ENCODE data around the gene DTL.
A peak's percentile ranks its signal among the peaks of the same experiment; 100 is the strongest.
"Not testable (repeated sequence)": the region's sequence is repeated elsewhere in the genome, so short reads cannot be mapped to it uniquely, and the experiment has no call there.

Gene DTL, protein sequence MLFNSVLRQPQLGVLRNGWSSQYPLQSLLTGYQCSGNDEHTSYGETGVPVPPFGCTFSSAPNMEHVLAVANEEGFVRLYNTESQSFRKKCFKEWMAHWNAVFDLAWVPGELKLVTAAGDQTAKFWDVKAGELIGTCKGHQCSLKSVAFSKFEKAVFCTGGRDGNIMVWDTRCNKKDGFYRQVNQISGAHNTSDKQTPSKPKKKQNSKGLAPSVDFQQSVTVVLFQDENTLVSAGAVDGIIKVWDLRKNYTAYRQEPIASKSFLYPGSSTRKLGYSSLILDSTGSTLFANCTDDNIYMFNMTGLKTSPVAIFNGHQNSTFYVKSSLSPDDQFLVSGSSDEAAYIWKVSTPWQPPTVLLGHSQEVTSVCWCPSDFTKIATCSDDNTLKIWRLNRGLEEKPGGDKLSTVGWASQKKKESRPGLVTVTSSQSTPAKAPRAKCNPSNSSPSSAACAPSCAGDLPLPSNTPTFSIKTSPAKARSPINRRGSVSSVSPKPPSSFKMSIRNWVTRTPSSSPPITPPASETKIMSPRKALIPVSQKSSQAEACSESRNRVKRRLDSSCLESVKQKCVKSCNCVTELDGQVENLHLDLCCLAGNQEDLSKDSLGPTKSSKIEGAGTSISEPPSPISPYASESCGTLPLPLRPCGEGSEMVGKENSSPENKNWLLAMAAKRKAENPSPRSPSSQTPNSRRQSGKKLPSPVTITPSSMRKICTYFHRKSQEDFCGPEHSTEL

GRCh38 chr1:212035123-212035834 is at the start of gene DTL, which contains the start of gene INTS7:
TSS of gene DTL (plus strand) at chr1:212035748. CDS start at chr1:212035891, 143 bp downstream.
TSS of gene INTS7 (minus strand) at chr1:212035557. CDS start at chr1:212035437, 120 bp downstream.
- peaks cover 11% of the 10 kb centered on the region for H3K36me3 Mint-ChIP-seq
- H3K27ac Mint-ChIP-seq, result peak within 1 kb of the TSS; percentile 88
- H3K4me1 Mint-ChIP-seq, result peaks cover 49% of the 10 kb centered on the region
- no peaks in the 10 kb centered on the region for H3K9me3 Mint-ChIP-seq
- H3K4me3 Mint-ChIP-seq, result peak within 1 kb of the TSS; percentile 96
- no peaks in the 10 kb centered on the region for H3K27me3 Mint-ChIP-seq
- peak; percentile 95 for ATAC-seq

DNA sequence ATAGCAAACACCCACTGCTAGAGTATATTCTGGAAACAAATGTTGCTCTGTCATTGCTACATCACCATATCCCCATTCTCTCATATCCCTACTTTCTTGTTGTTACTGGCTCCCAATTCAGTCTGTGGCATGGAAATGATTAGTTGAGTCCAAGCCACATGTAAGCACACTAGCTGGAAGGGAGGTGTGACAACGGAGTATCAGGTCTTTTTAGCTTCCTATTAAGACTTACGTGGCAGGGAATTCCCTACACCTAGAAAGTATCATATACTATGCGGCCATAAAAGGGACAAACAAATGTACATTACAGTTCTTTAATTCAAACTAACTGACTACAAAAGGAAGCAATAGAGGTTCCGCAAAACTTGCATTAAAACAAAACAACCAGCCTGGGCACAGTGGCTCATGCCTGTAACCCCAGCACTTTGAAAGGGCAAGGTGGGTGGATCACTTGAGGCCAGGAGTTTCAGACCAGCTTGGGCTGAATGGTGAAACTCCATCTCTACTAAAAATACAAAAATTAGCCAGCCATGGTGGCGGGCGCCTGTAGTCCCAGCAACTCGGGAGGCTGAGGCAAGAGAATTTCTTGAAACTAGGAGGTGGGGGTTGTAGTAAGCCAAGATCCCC is 48.8 kb upstream of the DTL start:
- Mint-ChIP-seq H3K36me3 (peaks cover 37% of the 10 kb centered on the region), H3K4me1 (peaks cover 7% of the 10 kb centered on the region), H3K9me3 (no peaks in the 10 kb centered on the region), H3K27ac (peak overlapping the region; percentile 53), H3K27me3 (no peaks in the 10 kb centered on the region), H3K4me3 (no peak overlapping the region)
- ATAC-seq, result peak; percentile 43

- Mint-ChIP-seq H3K27me3 (no peaks in the 10 kb centered on the region), H3K36me3 (peaks cover 29% of the 10 kb centered on the region), H3K9me3 (no peaks in the 10 kb centered on the region), H3K4me3 (no peak overlapping the region), H3K27ac (no peak overlapping the region), H3K4me1 (peaks cover 2% of the 10 kb centered on the region)
- ATAC-seq, result no peak
Observed at GRCh38 chr1:211991695-211992094, 43.9 kb upstream of the DTL start.

GRCh38 chr1:211997426-211997825 is 38.1 kb upstream of the DTL start:
- not testable (repeated sequence) for ATAC-seq, H3K9me3 Mint-ChIP-seq, H3K4me1 Mint-ChIP-seq, H3K27me3 Mint-ChIP-seq, H3K4me3 Mint-ChIP-seq
- H3K27ac Mint-ChIP-seq, result peak overlapping the region; percentile 14
- peaks cover 57% of the 10 kb centered on the region for H3K36me3 Mint-ChIP-seq

DNA sequence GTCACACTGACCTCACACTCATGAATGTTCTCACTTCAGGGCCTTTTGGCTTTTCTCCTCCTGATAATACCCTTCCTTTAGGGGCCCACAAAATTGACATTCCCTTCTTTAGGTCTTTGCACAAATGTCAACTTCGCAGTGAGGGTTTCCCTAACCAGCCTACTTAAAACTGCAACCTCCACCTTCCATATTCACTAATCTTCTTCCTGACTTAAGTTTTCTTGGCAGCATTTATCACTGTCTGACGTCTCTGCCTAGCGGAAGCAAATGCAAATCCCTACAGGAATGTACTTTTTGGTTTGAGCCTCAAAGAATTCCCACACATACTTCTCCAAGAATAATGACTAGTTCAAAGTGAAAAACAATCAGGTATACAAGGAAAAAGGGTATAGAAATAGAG is 33.0 kb upstream of the DTL start:
- Mint-ChIP-seq H3K4me1 (peaks cover 5% of the 10 kb centered on the region), H3K36me3 (peaks cover 61% of the 10 kb centered on the region), H3K9me3 (no peaks in the 10 kb centered on the region), H3K27me3 (no peaks in the 10 kb centered on the region), H3K4me3 (no peak overlapping the region), H3K27ac (no peak overlapping the region)
- ATAC-seq, result no peak

GRCh38 chr1:212004895-212005608 is 30.5 kb upstream of the DTL start:
- Mint-ChIP-seq H3K27ac (no peak overlapping the region), H3K36me3 (peaks cover 60% of the 10 kb centered on the region), H3K27me3 (no peaks in the 10 kb centered on the region), H3K4me1 (no peaks in the 10 kb centered on the region), H3K9me3 (no peaks in the 10 kb centered on the region), H3K4me3 (no peak overlapping the region)
- ATAC-seq, result no peak

DNA sequence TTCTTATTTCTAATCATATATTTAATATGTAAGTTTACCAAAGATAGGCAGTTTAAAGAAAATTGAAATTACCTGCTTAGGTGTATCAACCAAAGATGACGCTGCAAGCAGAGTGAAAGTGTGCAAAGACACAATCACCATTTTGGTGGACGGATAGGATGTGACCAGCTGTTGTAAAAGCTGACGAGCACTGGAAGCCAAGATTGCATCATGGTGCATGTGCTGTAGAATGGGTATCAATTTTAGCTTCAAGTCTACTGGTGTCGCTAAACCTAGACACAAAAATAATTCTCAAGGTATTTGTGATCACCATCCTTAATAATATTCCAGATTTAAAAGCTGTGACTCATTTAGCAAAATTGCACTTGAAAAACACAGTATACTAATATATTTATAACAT is 28.4 kb upstream of the DTL start:
- H3K27ac Mint-ChIP-seq, result no peak overlapping the region
- H3K36me3 Mint-ChIP-seq, result peaks cover 41% of the 10 kb centered on the region
- no peaks in the 10 kb centered on the region for H3K27me3 Mint-ChIP-seq
- H3K9me3 Mint-ChIP-seq, result no peaks in the 10 kb centered on the region
- no peaks in the 10 kb centered on the region for H3K4me1 Mint-ChIP-seq
- ATAC-seq, result no peak
- H3K4me3 Mint-ChIP-seq, result no peak overlapping the region

- Mint-ChIP-seq H3K27ac (no peak overlapping the region), H3K36me3 (peaks cover 33% of the 10 kb centered on the region), H3K9me3 (no peaks in the 10 kb centered on the region), H3K4me1 (no peaks in the 10 kb centered on the region), H3K27me3 (no peaks in the 10 kb centered on the region), H3K4me3 (no peak overlapping the region)
- ATAC-seq, result no peak
Observed at GRCh38 chr1:212007886-212008285, 27.7 kb upstream of the DTL start.

- Mint-ChIP-seq H3K4me3 (no peak overlapping the region), H3K9me3 (no peaks in the 10 kb centered on the region), H3K27me3 (no peaks in the 10 kb centered on the region), H3K36me3 (peaks cover 26% of the 10 kb centered on the region), H3K27ac (no peak overlapping the region), H3K4me1 (no peaks in the 10 kb centered on the region)
- ATAC-seq, result no peak
Observed at GRCh38 chr1:212009561-212009960, 26.0 kb upstream of the DTL start.

- H3K27me3 Mint-ChIP-seq, result no peaks in the 10 kb centered on the region
- no peaks in the 10 kb centered on the region for H3K9me3 Mint-ChIP-seq
- H3K4me3 Mint-ChIP-seq, result no peak overlapping the region
- no peak overlapping the region for H3K27ac Mint-ChIP-seq
- ATAC-seq, result no peak
- no peaks in the 10 kb centered on the region for H3K4me1 Mint-ChIP-seq
- H3K36me3 Mint-ChIP-seq, result peaks cover 27% of the 10 kb centered on the region
Observed at GRCh38 chr1:212010004-212010403, 25.5 kb upstream of the DTL start.

- H3K27ac Mint-ChIP-seq, result no peak overlapping the region
- peaks cover 22% of the 10 kb centered on the region for H3K36me3 Mint-ChIP-seq
- H3K4me3 Mint-ChIP-seq, result no peak overlapping the region
- no peaks in the 10 kb centered on the region for H3K9me3 Mint-ChIP-seq
- H3K4me1 Mint-ChIP-seq, result no peaks in the 10 kb centered on the region
- H3K27me3 Mint-ChIP-seq, result no peaks in the 10 kb centered on the region
- peak; percentile 83 for ATAC-seq
Observed at GRCh38 chr1:212012034-212012740, 23.4 kb upstream of the DTL start.

DNA sequence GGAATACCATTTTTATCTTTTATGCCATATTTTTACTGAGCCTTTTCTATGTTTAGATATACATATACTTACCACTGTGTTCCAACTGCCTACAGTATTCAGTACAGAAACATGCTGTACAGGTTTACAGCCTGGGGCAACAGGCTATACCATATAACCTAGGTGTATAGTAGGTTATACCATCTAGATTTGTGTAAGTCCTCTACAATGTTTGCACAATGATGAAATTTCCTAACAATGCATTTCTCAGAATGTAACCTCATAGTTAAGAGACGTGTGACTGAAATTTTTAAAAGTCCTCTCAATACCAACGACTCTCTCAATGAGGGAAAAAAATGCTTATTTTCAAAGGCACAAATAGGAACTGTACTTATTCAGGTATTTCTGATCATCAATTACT is 21.9 kb upstream of the DTL start:
- no peak overlapping the region for H3K4me3 Mint-ChIP-seq
- H3K4me1 Mint-ChIP-seq, result no peaks in the 10 kb centered on the region
- ATAC-seq, result no peak
- H3K9me3 Mint-ChIP-seq, result no peaks in the 10 kb centered on the region
- peaks cover 15% of the 10 kb centered on the region for H3K36me3 Mint-ChIP-seq
- no peaks in the 10 kb centered on the region for H3K27me3 Mint-ChIP-seq
- no peak overlapping the region for H3K27ac Mint-ChIP-seq

- peaks cover 19% of the 10 kb centered on the region for H3K36me3 Mint-ChIP-seq
- H3K27me3 Mint-ChIP-seq, result no peaks in the 10 kb centered on the region
- H3K27ac Mint-ChIP-seq, result no peak overlapping the region
- H3K4me1 Mint-ChIP-seq, result peaks cover 17% of the 10 kb centered on the region
- no peak for ATAC-seq
- H3K4me3 Mint-ChIP-seq, result no peak overlapping the region
- H3K9me3 Mint-ChIP-seq, result peaks cover 3% of the 10 kb centered on the region
Observed at GRCh38 chr1:212020975-212021374, 14.6 kb upstream of the DTL start.

- peaks cover 19% of the 10 kb centered on the region for H3K36me3 Mint-ChIP-seq
- no peak for ATAC-seq
- H3K4me1 Mint-ChIP-seq, result peaks cover 17% of the 10 kb centered on the region
- no peak overlapping the region for H3K27ac Mint-ChIP-seq
- H3K4me3 Mint-ChIP-seq, result no peak overlapping the region
- no peaks in the 10 kb centered on the region for H3K27me3 Mint-ChIP-seq
- peaks cover 3% of the 10 kb centered on the region for H3K9me3 Mint-ChIP-seq
Observed at GRCh38 chr1:212021563-212021962, 14.0 kb upstream of the DTL start.

Data from stimulated activated memory B cell treated with anti-CD40 and anti-IgM and Interleukin-4, amounts not matched to agents 10 μg/mL and 1 μg/mL and 100 μg/mL, for 72 hours (primary cell).